Measurements from ENCODE around the gene LRRC3. TPM values are rescaled to one million over a fixed set of nuclear protein-coding genes. Genes with fewer than 3 reads are reported as not detected.
A peak's percentile ranks its signal among the peaks of the same experiment; 100 is the strongest.
"Not testable (repeated sequence)": the region's sequence is repeated elsewhere in the genome, so short reads cannot be mapped to it uniquely, and the experiment has no call there.

Gene LRRC3
- polyA plus RNA-seq, 1 experiment = 0.10 TPM

DNA sequence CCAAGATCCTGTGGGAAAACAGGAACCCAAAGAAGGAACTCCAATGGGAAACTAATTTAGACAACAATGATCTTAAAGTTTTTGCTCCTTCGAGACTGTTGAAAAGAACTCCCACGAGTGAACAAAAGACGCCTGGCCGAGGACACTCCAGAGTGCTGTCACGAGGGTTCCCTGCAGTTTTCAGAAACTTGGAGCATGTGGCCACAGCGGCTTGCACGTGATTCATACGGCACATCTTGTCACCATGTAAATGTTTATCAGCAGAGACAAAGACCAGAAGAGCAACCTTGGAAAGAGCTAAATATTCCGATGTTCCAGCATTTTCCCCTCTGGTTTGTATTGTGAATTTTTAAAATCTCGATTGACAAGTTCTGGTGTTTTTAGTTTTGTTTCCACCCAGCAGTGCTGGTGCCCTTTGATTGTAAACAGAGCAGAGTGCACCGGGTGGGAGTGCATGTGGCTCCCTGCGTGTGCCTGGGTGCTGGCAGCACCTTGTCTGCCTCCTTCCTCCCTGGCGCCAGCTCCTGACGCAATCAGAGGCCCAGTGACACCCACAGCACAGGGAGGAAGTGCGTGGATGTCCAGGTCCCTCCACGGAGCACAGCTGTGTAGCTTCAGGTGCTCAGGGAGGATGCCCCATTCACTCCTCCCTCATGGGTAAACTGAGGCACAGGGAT is 23.0 kb downstream of the LRRC3 start:
- TF ChIP-seq, protein P1, sequence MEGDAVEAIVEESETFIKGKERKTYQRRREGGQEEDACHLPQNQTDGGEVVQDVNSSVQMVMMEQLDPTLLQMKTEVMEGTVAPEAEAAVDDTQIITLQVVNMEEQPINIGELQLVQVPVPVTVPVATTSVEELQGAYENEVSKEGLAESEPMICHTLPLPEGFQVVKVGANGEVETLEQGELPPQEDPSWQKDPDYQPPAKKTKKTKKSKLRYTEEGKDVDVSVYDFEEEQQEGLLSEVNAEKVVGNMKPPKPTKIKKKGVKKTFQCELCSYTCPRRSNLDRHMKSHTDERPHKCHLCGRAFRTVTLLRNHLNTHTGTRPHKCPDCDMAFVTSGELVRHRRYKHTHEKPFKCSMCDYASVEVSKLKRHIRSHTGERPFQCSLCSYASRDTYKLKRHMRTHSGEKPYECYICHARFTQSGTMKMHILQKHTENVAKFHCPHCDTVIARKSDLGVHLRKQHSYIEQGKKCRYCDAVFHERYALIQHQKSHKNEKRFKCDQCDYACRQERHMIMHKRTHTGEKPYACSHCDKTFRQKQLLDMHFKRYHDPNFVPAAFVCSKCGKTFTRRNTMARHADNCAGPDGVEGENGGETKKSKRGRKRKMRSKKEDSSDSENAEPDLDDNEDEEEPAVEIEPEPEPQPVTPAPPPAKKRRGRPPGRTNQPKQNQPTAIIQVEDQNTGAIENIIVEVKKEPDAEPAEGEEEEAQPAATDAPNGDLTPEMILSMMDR (IDR thresholded peaks at IDR 0.05; ENCODE audit: low read depth, low read length) = no peak
- POLR2A ChIA-PET = no interaction called here
- Histone ChIP-seq H3K27ac (ENCODE audit: low read depth, low read length) (no peak overlapping the region), H3K9me3 (ENCODE audit: control insufficient read depth, insufficient read depth, low read length) (no peaks in the 10 kb centered on the region; the same call in 1 of the 2 replicates), H3K4me3 (ENCODE audit: low read depth, low read length) (no peak overlapping the region), H3K27me3 (ENCODE audit: control insufficient read depth, insufficient read depth, low read length) (no peaks in the 10 kb centered on the region)
- no peak for DNase-seq (ENCODE audit: low read depth, low spot score)
- CTCF ChIA-PET = interaction anchor here (1.1 kb wide), 1 partner anchor 315 kb away, joined by 4 read pairs; no protein-coding TSS in a partner anchor

DNA sequence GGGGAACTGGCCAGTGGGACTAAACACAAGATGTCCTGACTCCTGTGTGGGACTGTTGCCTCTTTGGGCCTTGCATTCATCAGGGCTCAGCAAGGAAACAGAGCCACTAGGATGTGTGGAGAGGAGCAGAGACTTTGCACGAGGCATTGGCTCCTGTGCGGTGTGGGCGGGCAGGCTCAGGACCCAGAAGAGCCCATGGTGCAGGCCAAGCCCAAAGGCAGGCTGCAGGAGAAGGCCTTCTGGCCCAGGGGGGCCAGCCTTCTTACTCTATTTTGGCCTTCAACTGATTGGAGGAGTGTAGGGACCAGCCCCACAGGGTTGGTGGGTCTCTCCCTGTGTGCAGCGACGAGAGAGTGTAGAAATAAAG is 23.5 kb downstream of the LRRC3 start:
- H3K9me3 ChIP-seq (ENCODE audit: control insufficient read depth, insufficient read depth, low read length) = no peaks in the 10 kb centered on the region; the same call in 1 of the 2 replicates
- TF ChIP-seq, protein P1 (IDR thresholded peaks at IDR 0.05; ENCODE audit: low read depth, low read length) = no peak
- DNase-seq (ENCODE audit: low read depth, low spot score) = no peak
- no peak overlapping the region for H3K4me3 ChIP-seq (ENCODE audit: low read depth, low read length)
- POLR2A ChIA-PET = no interaction called here
- H3K27me3 ChIP-seq (ENCODE audit: control insufficient read depth, insufficient read depth, low read length) = no peaks in the 10 kb centered on the region
- CTCF ChIA-PET = interaction anchor here (0.7 to 1.1 kb wide), 2 partner anchors 21 to 315 kb away, joined by 3 to 4 read pairs; no protein-coding TSS in a partner anchor
- H3K27ac ChIP-seq (ENCODE audit: low read depth, low read length) = no peak overlapping the region

DNA sequence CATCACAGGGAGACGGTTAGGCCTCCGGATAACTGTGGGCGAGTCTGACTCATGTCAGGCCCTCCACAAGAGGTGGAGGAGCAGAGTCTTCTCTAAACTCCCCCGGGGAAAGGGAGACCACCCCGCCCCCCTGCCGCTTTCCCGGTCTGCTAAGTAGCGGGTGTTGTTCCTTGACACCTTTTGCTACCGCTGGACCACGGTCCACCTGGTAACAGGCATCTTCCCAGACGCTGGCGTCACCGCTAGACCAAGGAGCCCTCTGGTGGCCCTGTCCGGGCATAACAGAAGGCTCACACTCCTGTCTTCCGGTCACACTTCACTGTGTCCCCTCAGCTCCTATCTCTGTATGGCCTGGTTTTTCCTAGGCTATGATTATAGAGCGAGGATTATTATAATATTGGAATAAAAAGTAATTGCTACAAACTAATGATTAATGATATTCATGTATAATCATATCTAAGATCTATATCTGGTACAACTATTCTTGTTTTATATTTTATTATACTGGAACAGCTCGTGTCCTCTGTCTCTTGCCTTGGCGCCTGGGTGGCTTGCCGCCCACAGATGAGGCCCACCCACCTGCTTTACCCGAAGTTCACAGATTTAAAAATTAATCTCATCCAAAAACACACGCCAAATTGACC is 24.4 kb downstream of the LRRC3 start:
- H3K9me3 ChIP-seq (ENCODE audit: control insufficient read depth, insufficient read depth, low read length); DNase-seq (ENCODE audit: low read depth, low spot score); POLR2A ChIA-PET; H3K27ac ChIP-seq (ENCODE audit: low read depth, low read length); H3K4me3 ChIP-seq (ENCODE audit: low read depth, low read length); H3K27me3 ChIP-seq (ENCODE audit: control insufficient read depth, insufficient read depth, low read length): not testable (repeated sequence)
- CTCF ChIA-PET = interaction anchor here (0.7 kb wide), 1 partner anchor 22 kb away, joined by 3 read pairs; no protein-coding TSS in a partner anchor
- TF ChIP-seq, protein P1 (IDR thresholded peaks at IDR 0.05; ENCODE audit: low read depth, low read length) = peak; percentile 51

DNA sequence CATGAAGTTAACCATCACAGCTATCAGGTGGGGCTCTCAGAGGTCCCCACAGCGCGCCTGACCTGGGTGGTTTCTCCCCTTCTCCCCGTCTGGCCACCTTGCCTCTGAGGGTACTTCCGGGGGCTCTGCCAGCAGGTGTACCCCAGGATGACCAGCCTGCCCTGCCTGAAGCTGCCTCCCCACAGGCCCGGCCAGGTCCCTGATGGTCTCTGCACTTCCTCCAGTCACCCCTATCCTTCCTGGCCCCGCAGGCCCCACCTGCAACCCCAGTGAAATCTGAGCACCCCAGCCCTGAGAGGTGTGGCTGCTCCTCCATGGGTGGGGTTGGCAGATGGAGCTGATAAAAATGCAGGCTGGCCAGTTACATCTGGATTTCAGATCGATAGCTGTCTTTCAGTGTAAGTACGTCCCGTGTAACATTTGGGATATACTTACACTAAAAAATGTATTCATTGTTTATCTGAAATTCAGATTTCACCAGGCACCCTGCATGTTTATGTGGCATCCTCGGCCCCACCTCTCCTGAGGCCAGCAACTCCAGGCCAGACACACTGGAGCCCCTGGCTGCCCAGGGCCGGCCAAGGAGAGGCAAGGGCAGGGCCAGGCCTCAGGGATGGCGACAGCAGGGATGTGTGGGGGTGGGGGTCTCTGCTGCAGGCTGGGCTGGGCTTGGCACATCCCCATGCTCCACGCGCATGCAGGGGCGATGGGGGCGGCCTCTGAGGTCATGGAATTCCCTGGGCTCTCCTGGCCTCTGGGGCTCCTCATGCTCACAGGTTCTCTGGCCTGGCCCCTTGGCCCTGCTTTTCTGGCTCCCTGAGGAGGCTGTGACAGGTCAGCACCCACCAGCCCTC is 25.1 kb downstream of the LRRC3 start:
- POLR2A ChIA-PET = no interaction called here
- DNase-seq (ENCODE audit: low read depth, low spot score) = no peak
- Histone ChIP-seq H3K27me3 (ENCODE audit: control insufficient read depth, insufficient read depth, low read length) (no peaks in the 10 kb centered on the region), H3K27ac (ENCODE audit: low read depth, low read length) (no peak overlapping the region), H3K4me3 (ENCODE audit: low read depth, low read length) (no peak overlapping the region), H3K9me3 (ENCODE audit: control insufficient read depth, insufficient read depth, low read length) (no peaks in the 10 kb centered on the region; the same call in 1 of the 2 replicates)
- TF ChIP-seq, protein P1 (IDR thresholded peaks at IDR 0.05; ENCODE audit: low read depth, low read length) = no peak
- CTCF ChIA-PET = no interaction called here

Measured in AG04450 (cell line).